ENCODE data around the gene CYP27B1. TPM values are rescaled to one million over a fixed set of nuclear protein-coding genes. Genes with fewer than 3 reads are reported as not detected.

The CYP27B1 gene
- total RNA-seq, 1 donor from 2014 or later, result 4.7 TPM

DNA sequence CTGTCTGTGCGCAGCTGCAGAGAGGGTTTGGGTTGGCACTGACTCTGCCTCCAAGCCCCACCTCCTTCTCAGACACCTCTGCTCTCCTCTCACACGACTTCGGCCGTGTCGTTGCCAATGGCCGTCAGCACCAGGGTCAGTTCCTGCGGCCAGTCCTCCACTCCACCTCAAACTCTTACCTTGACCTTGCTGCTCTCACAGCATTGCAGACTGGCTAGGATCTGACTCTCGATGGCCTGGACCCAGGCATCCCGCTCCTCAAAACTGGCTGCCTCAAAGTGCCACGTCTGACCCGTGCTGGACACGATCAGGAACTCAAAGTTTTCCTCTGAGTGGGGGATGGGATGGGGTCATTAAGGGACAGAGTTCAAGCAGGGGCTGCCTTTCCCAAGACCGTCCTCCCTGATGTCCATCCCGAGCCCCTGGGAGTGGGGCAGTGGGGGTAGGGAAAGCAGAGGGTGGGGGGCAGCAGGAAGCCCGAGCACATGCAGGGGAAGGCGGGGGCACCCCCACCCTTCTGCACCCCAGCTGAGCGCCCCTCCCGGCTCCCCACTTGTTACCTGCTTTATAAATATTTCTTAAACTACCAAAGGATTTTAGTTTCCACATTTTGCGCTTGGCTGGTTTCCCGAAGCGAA lies 39.0 kb downstream of the CYP27B1 start:
- Mint-ChIP-seq H3K36me3 (no peaks in the 10 kb centered on the region), H3K27me3 (ENCODE audit: low read depth) (peaks cover 97% of the 10 kb centered on the region), H3K4me1 (peaks cover 4% of the 10 kb centered on the region), H3K4me3 (peak overlapping the region; percentile 4), H3K27ac (no peak overlapping the region), H3K9me3 (no peaks in the 10 kb centered on the region)
- TF ChIP-seq, protein P1, sequence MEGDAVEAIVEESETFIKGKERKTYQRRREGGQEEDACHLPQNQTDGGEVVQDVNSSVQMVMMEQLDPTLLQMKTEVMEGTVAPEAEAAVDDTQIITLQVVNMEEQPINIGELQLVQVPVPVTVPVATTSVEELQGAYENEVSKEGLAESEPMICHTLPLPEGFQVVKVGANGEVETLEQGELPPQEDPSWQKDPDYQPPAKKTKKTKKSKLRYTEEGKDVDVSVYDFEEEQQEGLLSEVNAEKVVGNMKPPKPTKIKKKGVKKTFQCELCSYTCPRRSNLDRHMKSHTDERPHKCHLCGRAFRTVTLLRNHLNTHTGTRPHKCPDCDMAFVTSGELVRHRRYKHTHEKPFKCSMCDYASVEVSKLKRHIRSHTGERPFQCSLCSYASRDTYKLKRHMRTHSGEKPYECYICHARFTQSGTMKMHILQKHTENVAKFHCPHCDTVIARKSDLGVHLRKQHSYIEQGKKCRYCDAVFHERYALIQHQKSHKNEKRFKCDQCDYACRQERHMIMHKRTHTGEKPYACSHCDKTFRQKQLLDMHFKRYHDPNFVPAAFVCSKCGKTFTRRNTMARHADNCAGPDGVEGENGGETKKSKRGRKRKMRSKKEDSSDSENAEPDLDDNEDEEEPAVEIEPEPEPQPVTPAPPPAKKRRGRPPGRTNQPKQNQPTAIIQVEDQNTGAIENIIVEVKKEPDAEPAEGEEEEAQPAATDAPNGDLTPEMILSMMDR (IDR thresholded peaks at IDR 0.05; ENCODE audit: unreplicated experiment), result no peak
- peak in 1 of 2 experiments; percentile 37 for DNase-seq (ENCODE audit: low spot score in 2 of 2, unreplicated experiment in 2 of 2)

DNA sequence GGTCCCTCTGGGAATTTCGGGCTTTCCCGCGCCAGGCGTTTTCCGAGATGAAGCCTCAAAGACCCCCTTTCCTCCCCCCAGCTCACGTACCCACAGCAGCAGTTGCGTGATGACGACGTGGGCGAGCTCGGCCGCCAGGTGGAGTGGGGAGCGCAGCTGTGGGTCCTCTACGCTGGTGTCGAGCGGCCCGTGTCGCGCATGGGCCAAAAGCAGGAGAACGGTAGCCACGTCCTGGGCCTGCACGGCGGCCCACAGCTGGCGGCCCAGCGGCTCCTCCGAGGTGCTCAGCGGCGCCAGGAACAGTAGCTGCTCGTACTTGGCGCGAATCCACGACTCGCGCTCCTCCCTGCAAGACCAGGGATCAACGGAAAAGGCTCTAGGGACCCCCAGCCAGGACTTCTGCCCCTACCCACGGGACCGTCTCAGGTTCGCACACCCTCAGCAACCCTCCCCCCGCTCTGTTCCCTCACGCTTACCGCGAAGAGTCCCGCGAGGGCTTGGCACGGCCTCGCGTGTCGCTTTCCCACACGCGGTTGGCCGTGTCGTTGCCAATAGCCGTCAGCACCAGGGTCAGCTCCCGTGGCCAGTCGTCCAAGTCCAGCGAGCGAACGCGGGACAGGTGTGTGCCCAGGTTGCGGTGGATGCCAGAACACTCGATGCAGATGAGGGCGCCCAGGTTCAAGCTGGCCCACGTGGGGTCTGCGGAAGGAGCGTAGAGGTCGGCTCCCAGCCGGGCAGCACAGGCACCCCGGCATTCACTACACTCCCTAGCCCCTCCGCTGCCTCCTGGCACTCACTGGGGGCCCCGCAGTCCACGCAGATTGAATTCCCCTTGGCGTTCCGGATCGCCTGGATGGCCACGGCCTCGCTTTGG lies 39.8 kb downstream of the CYP27B1 start:
- Mint-ChIP-seq H3K4me3 (peak overlapping the region; percentile 54), H3K27ac (no peak overlapping the region), H3K27me3 (ENCODE audit: low read depth) (peaks cover 92% of the 10 kb centered on the region), H3K4me1 (peaks cover 4% of the 10 kb centered on the region), H3K36me3 (peaks cover under 1% of the 10 kb centered on the region), H3K9me3 (no peaks in the 10 kb centered on the region)
- TF ChIP-seq, protein P1 (IDR thresholded peaks at IDR 0.05; ENCODE audit: unreplicated experiment), result no peak
- peak in 1 of 2 experiments; percentile 51 for DNase-seq (ENCODE audit: low spot score in 2 of 2, unreplicated experiment in 2 of 2)

DNA sequence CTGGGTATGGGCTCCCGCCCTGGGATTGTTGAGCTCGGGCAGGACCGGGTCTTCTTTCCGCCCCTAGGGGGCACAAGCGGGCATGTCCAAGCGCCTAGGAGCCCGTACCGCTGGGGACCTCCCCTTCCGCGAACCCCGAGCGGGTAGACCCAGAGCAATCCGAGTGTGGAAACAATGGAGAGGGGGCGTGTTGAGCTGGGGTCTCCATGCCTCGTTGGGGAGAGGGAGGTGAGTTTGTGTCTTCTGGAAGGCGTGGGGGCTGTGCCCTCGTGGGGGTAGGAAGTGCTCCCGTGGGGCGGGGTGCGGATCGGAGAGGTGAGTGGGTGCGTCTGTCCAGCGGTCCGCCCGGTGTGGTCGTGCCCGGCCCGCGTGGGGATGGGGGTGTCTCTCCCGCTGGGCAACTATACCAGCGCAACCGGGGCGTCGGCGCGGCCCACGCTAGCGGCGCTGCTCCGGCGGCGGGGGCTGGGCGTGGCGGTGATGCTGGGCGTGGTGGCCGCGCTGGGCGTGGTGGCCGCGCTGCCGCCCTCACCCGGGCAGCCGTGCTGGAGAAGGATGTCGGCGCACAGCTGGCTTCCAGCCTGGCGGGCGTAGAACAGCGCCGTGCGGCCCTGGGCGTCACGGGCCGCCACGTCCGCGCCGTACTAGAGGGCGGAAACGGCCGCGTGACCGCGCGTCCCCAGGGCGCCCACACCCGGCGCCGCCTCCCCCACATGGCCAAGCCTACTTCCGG lies 40.6 kb downstream of the CYP27B1 start:
- Mint-ChIP-seq H3K4me3 (peak overlapping the region; percentile 75), H3K36me3 (peaks cover 7% of the 10 kb centered on the region), H3K4me1 (peaks cover 4% of the 10 kb centered on the region), H3K9me3 (no peaks in the 10 kb centered on the region), H3K27ac (no peak overlapping the region), H3K27me3 (ENCODE audit: low read depth) (peaks cover 84% of the 10 kb centered on the region)
- DNase-seq (ENCODE audit: low spot score in 2 of 2, unreplicated experiment in 2 of 2), result peak; percentile 40 to 75
- TF ChIP-seq, protein P1 (IDR thresholded peaks at IDR 0.05; ENCODE audit: unreplicated experiment), result peak; percentile 64

DNA sequence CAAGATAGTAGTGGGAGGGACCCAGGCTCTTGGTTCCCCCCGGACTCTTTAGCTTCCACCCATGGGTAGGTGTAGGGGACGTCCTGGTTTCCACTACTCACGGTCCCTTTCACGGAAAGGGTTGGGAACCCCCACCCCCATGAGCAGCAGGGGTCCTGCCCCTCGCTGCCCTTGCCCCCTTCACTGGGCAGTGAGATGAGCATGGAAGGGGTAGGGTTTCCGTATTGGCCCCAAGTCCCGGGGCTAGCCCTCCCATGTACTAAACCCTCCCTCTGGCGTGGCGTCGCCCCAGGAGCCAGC lies 41.1 kb downstream of the CYP27B1 start:
- peaks cover 4% of the 10 kb centered on the region for H3K4me1 Mint-ChIP-seq
- DNase-seq (ENCODE audit: low spot score in 2 of 2, unreplicated experiment in 2 of 2), result peak in 1 of 2 experiments; percentile 26
- peaks cover 10% of the 10 kb centered on the region for H3K36me3 Mint-ChIP-seq
- no peaks in the 10 kb centered on the region for H3K9me3 Mint-ChIP-seq
- TF ChIP-seq, protein P1 (IDR thresholded peaks at IDR 0.05; ENCODE audit: unreplicated experiment), result no peak
- peak overlapping the region; percentile 75 for H3K4me3 Mint-ChIP-seq
- H3K27ac Mint-ChIP-seq, result no peak overlapping the region
- peaks cover 79% of the 10 kb centered on the region for H3K27me3 Mint-ChIP-seq (ENCODE audit: low read depth)

DNA sequence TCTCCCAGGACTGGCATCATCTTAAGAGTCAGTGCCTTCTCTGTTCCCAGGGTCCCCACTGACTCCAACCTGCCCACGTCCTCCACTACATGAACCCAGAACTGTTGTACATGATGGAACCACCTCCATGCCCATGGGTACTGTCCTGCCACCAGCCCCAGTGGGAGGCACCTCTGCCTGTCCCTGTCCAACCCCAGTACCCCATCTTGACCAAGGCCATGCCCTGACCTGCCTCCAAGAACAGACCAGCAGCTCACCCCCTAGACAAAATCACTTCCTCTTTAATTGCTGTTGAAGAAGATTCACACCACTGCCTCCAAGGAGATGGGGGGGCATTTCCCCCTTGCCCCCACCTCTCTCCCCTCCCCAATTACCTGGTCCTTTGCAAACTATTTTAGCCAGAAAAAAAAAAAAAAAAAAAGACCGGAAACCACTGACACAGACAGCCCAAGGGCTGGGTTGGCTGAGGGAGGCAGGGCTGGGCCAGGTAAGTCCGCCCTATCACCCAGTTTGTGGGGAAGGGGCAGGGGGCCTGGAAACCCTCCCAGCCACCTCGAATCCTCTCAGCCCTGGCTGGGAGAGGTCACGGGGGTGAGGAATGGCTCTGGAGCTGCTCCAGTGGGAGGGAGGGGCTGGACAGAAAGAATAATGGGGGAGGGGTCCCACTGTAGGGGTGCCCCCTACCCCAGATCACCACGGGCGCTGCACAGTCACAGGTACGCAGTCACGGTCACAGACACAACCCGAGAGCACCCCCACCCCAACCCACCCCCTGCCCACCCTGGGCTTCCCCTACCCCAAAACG lies 41.7 kb downstream of the CYP27B1 start:
- TF ChIP-seq, protein P1 (IDR thresholded peaks at IDR 0.05; ENCODE audit: unreplicated experiment), result no peak
- DNase-seq (ENCODE audit: low spot score in 2 of 2, unreplicated experiment in 2 of 2), result no peak
- no peaks in the 10 kb centered on the region for H3K9me3 Mint-ChIP-seq
- H3K36me3 Mint-ChIP-seq, result peaks cover 11% of the 10 kb centered on the region
- H3K4me3 Mint-ChIP-seq, result no peak overlapping the region
- peaks cover 73% of the 10 kb centered on the region for H3K27me3 Mint-ChIP-seq (ENCODE audit: low read depth)
- H3K27ac Mint-ChIP-seq, result no peak overlapping the region
- H3K4me1 Mint-ChIP-seq, result peaks cover 4% of the 10 kb centered on the region

Measured in mesothelial cell of epicardium (in vitro differentiated cells).